GM18868 (cell line): ENCODE measurements around the gene NYAP1.
"Not testable (repeated sequence)": the region's sequence is repeated elsewhere in the genome, so short reads cannot be mapped to it uniquely, and the experiment has no call there.

Experiments
- ATAC-seq: cut with Tn5 transposase; IDR thresholded peaks from one replicate; pipeline ENCODE4 v1.9.1; 2021; ENCODE audit warnings: mild to moderate bottlenecking, moderate library complexity; ENCODE audit not compliant: unreplicated experiment

NYAP1 gene

GRCh38 chr7:100483722-100484672 lies at the start of gene NYAP1:
Gene NYAP1, plus strand, starts transcription at chr7:100483927. Its CDS starts 1,385 bp downstream, at chr7:100485312.
- ATAC-seq: peak; percentile 19

GRCh38 chr7:100434297-100435144 lies 49.2 kb upstream of the NYAP1 start:
- ATAC-seq: no peak

- peak; percentile 18 for ATAC-seq
These were observed 48.1 kb upstream of the NYAP1 start for GRCh38 chr7:100435401-100436304.

GRCh38 chr7:100437150-100438100 lies 46.3 kb upstream of the NYAP1 start:
- no peak for ATAC-seq

GRCh38 chr7:100438172-100438571 lies 45.6 kb upstream of the NYAP1 start:
- no peak for ATAC-seq

- ATAC-seq: not testable (repeated sequence)
These were observed 45.0 kb upstream of the NYAP1 start for GRCh38 chr7:100438731-100439130.

GRCh38 chr7:100439244-100439643 lies 44.5 kb upstream of the NYAP1 start:
- not testable (repeated sequence) for ATAC-seq

- no peak for ATAC-seq
These were observed 41.8 kb upstream of the NYAP1 start for GRCh38 chr7:100441641-100442535.

- ATAC-seq: no peak
These were observed 40.5 kb upstream of the NYAP1 start for GRCh38 chr7:100443096-100443840.

GRCh38 chr7:100444311-100445278 lies 39.1 kb upstream of the NYAP1 start:
- ATAC-seq: no peak

- ATAC-seq: no peak
These were observed 37.7 kb upstream of the NYAP1 start for GRCh38 chr7:100446040-100446439.

GRCh38 chr7:100447363-100447762 lies 36.4 kb upstream of the NYAP1 start:
- not testable (repeated sequence) for ATAC-seq

GRCh38 chr7:100449190-100449795 lies 34.4 kb upstream of the NYAP1 start:
- no peak for ATAC-seq

GRCh38 chr7:100452513-100452912 lies 31.2 kb upstream of the NYAP1 start:
- no peak for ATAC-seq

GRCh38 chr7:100453854-100454253 lies 29.9 kb upstream of the NYAP1 start:
- not testable (repeated sequence) for ATAC-seq

- ATAC-seq: no peak
These were observed 28.5 kb upstream of the NYAP1 start for GRCh38 chr7:100455206-100455605.
